Progenitor cell of endocrine pancreas (in vitro differentiated cells): Measurements from ENCODE around the gene HS6ST3. TPM values are rescaled to one million over a fixed set of nuclear protein-coding genes. Genes with fewer than 3 reads are reported as not detected.

Experiments
- DNase-seq: peaks from one replicate; pipeline ENCODE4 v3.0.0; 2021; ENCODE audit warnings: low spot score; ENCODE audit not compliant: unreplicated experiment
- H3K27ac Mint-ChIP-seq: 2 replicates; pipeline ENCODE4 v1.8.0; 2021; ENCODE audit warnings: mild to moderate bottlenecking, moderate library complexity, mixed read lengths
- H3K27me3 Mint-ChIP-seq: 2 replicates; pipeline ENCODE4 v1.8.0; 2021; ENCODE audit warnings: mixed read lengths
- H3K36me3 Mint-ChIP-seq: 2 replicates; pipeline ENCODE4 v1.8.0; 2022; ENCODE audit warnings: mixed read lengths; ENCODE audit not compliant: insufficient read depth
- H3K4me1 Mint-ChIP-seq: 2 replicates; pipeline ENCODE4 v1.8.0; 2021; ENCODE audit warnings: low read depth, mixed read lengths
- H3K4me3 Mint-ChIP-seq: 2 replicates; pipeline ENCODE4 v1.8.0; 2021; ENCODE audit warnings: low read depth, mild to moderate bottlenecking, moderate library complexity, mixed read lengths
- H3K9me3 Mint-ChIP-seq: 2 replicates; pipeline ENCODE4 v1.8.0; 2021; ENCODE audit warnings: low read depth, mixed read lengths
- total RNA-seq: library from RNA; stranded (reverse); gene quantifications from 2 replicates; pipeline ENCODE4 v1.2.1, GENCODE V29; 2021
- TF ChIP-seq, protein P1 (sequence below): fragments of 200-600 bp; sonication (generic); IDR thresholded peaks from one replicate; pipeline ENCODE4 v1.5.0; 2021; ENCODE audit warnings: antibody characterized with exemption, mild to moderate bottlenecking; ENCODE audit not compliant: unreplicated experiment

The HS6ST3 gene
- total RNA-seq, 1 donor from 2014 or later, result 0.84 TPM

DNA sequence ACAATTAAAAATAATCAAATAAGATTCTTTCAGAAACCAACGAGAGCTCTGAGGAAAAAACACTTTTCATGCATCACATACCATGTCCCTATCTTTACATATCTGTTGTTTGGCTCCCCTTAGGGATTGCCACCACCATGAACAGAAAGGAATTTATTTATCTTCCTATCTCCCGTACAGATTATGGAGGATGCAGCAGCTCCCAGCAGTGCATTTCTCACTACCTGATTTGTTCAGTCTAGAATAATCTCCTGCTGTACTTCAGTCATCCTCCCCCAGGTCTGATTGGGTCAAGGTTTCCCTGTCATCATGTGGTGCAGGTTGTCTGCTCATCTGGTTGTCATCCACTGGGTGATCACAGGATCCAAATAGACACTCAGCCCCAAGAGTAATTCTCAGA is 453.1 kb downstream of the HS6ST3 start:
- no peak overlapping the region for H3K27ac Mint-ChIP-seq
- no peaks in the 10 kb centered on the region for H3K27me3 Mint-ChIP-seq

DNA sequence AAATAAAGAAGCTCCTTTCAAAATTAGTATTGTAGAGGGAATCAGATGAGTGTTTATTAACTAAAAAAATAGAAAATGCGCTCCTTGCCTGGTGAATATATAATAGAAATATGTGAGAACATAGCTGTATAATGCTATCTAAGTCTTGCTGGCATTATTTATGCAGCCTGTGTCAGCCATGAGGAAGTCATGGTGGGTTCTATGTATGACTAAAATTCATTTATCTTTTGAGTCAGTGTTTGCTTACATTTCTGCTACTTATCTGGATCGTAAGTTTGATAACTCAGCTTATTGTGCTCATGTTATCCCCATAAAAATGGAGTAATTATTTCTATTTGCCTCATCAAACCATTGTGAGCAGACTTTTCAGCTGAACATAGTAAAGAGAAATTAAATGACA is 455.1 kb downstream of the HS6ST3 start:
- Mint-ChIP-seq H3K4me1 (no peaks in the 10 kb centered on the region), H3K27me3 (no peaks in the 10 kb centered on the region), H3K27ac (no peak overlapping the region), H3K36me3 (no peaks in the 10 kb centered on the region), H3K4me3 (no peak overlapping the region), H3K9me3 (no peaks in the 10 kb centered on the region)
- DNase-seq, result no peak
- TF ChIP-seq, protein P1, sequence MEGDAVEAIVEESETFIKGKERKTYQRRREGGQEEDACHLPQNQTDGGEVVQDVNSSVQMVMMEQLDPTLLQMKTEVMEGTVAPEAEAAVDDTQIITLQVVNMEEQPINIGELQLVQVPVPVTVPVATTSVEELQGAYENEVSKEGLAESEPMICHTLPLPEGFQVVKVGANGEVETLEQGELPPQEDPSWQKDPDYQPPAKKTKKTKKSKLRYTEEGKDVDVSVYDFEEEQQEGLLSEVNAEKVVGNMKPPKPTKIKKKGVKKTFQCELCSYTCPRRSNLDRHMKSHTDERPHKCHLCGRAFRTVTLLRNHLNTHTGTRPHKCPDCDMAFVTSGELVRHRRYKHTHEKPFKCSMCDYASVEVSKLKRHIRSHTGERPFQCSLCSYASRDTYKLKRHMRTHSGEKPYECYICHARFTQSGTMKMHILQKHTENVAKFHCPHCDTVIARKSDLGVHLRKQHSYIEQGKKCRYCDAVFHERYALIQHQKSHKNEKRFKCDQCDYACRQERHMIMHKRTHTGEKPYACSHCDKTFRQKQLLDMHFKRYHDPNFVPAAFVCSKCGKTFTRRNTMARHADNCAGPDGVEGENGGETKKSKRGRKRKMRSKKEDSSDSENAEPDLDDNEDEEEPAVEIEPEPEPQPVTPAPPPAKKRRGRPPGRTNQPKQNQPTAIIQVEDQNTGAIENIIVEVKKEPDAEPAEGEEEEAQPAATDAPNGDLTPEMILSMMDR, result no peak

More for the DNA sequence above, 453.1 kb downstream of the HS6ST3 start:
- Mint-ChIP-seq H3K36me3 (no peaks in the 10 kb centered on the region), H3K4me1 (no peaks in the 10 kb centered on the region), H3K9me3 (no peaks in the 10 kb centered on the region), H3K4me3 (no peak overlapping the region)
- TF ChIP-seq, protein P1, result no peak
- no peak for DNase-seq

DNA sequence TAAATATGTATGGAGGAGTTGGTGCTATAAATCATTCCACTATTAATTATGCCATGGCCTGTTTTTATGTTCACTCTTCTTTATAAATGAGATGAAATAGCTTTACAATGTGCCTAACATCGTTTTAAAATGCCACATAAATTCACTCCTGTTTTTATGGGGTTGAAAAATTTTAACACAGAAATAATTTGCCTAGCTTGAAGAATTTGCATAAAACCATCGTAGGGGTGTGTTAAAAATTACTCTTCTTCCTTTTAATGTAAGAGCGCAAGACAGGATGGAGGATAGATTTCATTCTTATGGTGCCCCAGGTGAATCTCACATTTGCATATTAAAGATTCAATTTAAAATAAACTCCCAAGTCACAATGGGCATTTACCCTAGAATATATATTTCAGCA is 456.6 kb downstream of the HS6ST3 start:
- no peaks in the 10 kb centered on the region for H3K9me3 Mint-ChIP-seq
- no peaks in the 10 kb centered on the region for H3K4me1 Mint-ChIP-seq
- no peaks in the 10 kb centered on the region for H3K27me3 Mint-ChIP-seq
- H3K4me3 Mint-ChIP-seq, result no peak overlapping the region
- H3K27ac Mint-ChIP-seq, result no peak overlapping the region
- no peak for DNase-seq
- TF ChIP-seq, protein P1, result no peak
- no peaks in the 10 kb centered on the region for H3K36me3 Mint-ChIP-seq

DNA sequence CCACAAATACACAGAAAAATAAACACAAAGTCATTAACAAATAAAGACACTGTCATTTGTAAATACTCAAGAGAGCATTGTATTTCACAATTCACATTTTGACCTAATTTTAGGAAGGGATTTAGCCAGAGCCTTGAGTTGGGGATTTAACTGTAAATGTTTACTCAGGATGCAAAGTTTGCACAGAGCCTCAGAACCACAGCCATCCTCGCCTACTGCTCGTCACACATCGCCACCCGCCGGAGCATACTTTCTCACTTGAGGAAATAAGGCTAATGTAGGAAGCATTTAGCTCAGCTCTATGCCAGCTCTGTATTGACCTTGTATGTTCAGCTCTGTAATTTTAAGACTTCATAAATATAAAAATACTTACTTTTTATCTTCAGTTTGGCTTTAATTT is 461.6 kb downstream of the HS6ST3 start:
- Mint-ChIP-seq H3K36me3 (no peaks in the 10 kb centered on the region), H3K4me3 (no peak overlapping the region), H3K9me3 (no peaks in the 10 kb centered on the region), H3K4me1 (no peaks in the 10 kb centered on the region), H3K27me3 (no peaks in the 10 kb centered on the region), H3K27ac (no peak overlapping the region)
- TF ChIP-seq, protein P1, result no peak
- no peak for DNase-seq

DNA sequence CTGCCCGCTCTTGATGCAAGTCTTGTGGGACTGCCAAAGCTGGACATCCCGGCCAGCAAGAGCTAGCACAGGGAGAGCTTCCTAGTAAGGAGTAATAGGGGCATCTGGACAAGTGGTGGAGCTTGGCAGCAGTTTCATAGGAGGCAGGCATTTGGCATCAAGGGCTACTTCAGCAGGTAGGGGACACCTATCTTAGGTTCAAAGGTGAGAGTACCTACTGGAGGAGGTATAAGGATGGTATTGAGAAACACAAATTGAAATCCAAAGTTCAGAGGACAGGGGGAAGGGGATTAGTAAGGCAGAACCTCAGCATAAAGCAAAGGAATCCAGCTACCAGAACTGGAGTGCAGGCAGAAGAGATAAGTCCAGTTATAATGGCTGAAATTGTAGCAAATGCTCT is 462.7 kb downstream of the HS6ST3 start:
- Mint-ChIP-seq H3K4me3 (no peak overlapping the region), H3K27me3 (no peaks in the 10 kb centered on the region), H3K4me1 (no peaks in the 10 kb centered on the region), H3K27ac (no peak overlapping the region), H3K9me3 (no peaks in the 10 kb centered on the region), H3K36me3 (no peaks in the 10 kb centered on the region)
- TF ChIP-seq, protein P1, result no peak
- no peak for DNase-seq
